Lung (tissue), 12 donors: Measurements from ENCODE around the gene TUBB8. TPM values are rescaled to one million over a fixed set of nuclear protein-coding genes. Genes with fewer than 3 reads are reported as not detected.
"Not testable (repeated sequence)": the region's sequence is repeated elsewhere in the genome, so short reads cannot be mapped to it uniquely, and the experiment has no call there.

Source experiments
- ATAC-seq: fragments of 200-7000 bp; cut with Tn5 transposase; one replicate; pipeline ENCODE4 v1.9.1; 2020; ENCODE audit warnings: moderate number of reproducible peaks; ENCODE audit not compliant: insufficient read depth, low FRiP score
- DNase-seq, 3 donors: peaks; one replicate each; pipeline ENCODE4 v3.0.0-alpha.2; 2013 to 2017
- H3K27ac ChIP-seq, 2 donors: one replicate each; pipeline ENCODE4 v1.5.1; 2013; ENCODE audit warnings: mild to moderate bottlenecking in 2 of 2, moderate library complexity in 2 of 2, control low read depth in 1 of 2, inconsistent platforms in 1 of 2, low read depth in 1 of 2, low read length in 1 of 2
- H3K27me3 ChIP-seq, 3 donors: one replicate each; pipeline ENCODE4 v1.5.1; 2013; ENCODE audit warnings: low read length in 2 of 3; ENCODE audit not compliant: control insufficient read depth in 3 of 3, insufficient read depth in 3 of 3
- H3K36me3 ChIP-seq, 4 donors: one replicate each; pipeline ENCODE4 v1.5.1; 2013; ENCODE audit warnings: low read length in 4 of 4, mild to moderate bottlenecking in 1 of 4, moderate library complexity in 1 of 4; ENCODE audit not compliant: control insufficient read depth in 4 of 4, insufficient read depth in 4 of 4
- H3K4me1 ChIP-seq, 5 donors: one replicate each; pipeline ENCODE4 v1.5.1; 2013; ENCODE audit warnings: low read length in 5 of 5, mild to moderate bottlenecking in 2 of 5, moderate library complexity in 1 of 5; ENCODE audit not compliant: control insufficient read depth in 5 of 5, insufficient read depth in 5 of 5
- H3K4me3 ChIP-seq: one replicate; pipeline ENCODE4 v1.5.1; 2013; ENCODE audit warnings: mild to moderate bottlenecking, control low read depth, moderate library complexity
- H3K9ac ChIP-seq, 2 donors: one replicate each; pipeline ENCODE4 v1.5.1; 2013; ENCODE audit warnings: low read length in 2 of 2, control low read depth in 1 of 2; ENCODE audit not compliant: insufficient read depth in 1 of 2
- H3K9me3 ChIP-seq, 4 donors: one replicate each; pipeline ENCODE4 v1.5.1; 2013; ENCODE audit warnings: low read length in 3 of 4, mild to moderate bottlenecking in 1 of 4, moderate library complexity in 1 of 4; ENCODE audit not compliant: control insufficient read depth in 4 of 4, insufficient read depth in 3 of 4
- CTCF ChIP-seq: IDR thresholded peaks from 2 replicates; pipeline ENCODE4 v1.5.1; 2012; ENCODE audit warnings: mild to moderate bottlenecking; ENCODE audit errors: control extremely low read depth, extremely low read depth
- WGBS, 2 donors: extraction: QIAGEN DNeasy Blood & Tissue Kit; methylation state at CpG; one replicate each; pipeline ENCODE4 v1.1.7; 2013; 5-methylcytosine and 5-hydroxymethylcytosine counted together
- polyA plus RNA-seq, 2 donors: library from polyadenylated mRNA; stranded (reverse); fragments of 200-250 nt; gene quantifications; one replicate each; pipeline ENCODE4 v1.2.1, GENCODE V29; 2013
- total RNA-seq, 2 donors: library from RNA; depleted of rRNA in 1 of 2; stranded (reverse); fragments of >200 nt in 1 of 2; gene quantifications; one replicate each; pipeline ENCODE4 v1.2.1, GENCODE V29; 2014 to 2021
- donor health status: control.
- donor health status: control.
- donor health status: Bipolar disorder and iron deficiency.
- donor health status: healthy.
- donor health status: DM: yes; HTN: yes; CAD: no.

TUBB8 gene
- total and polyA plus RNA-seq, 4 donors = 0.15 to 0.27 TPM; not detected in 2

DNA sequence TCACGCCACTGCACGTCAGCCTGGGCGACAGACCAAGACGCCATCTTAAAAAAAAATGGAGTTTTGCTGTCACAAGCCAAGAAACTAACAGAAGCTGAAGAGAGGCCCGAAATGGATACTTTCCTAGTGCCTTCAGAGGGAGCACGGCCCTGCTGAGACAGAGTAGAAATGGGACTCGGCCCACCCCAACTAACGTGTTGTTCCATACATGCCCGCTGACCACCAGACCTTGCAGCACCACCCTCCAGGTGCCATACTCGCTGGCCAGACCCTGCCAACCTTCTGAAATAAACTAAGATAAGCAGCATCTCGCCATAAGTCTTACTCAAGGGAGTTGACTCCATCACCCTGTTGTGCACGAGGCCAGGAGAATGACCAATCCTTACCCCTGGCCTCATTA is 29.5 kb upstream of the TUBB8 start:
- DNase-seq = no peak
- no peak for TF ChIP-seq CTCF
- Histone ChIP-seq H3K27me3 (no peaks in the 10 kb centered on the region), H3K9me3 (no peaks in the 10 kb centered on the region), H3K4me1 (peaks cover 0 to 5% (median 0%) of the 10 kb centered on the region in 5 donors), H3K4me3 (no peak overlapping the region), H3K36me3 (no peaks in the 10 kb centered on the region), H3K9ac (no peak overlapping the region), H3K27ac (no peak overlapping the region)
- WGBS, 2 donors = 92 to 93% methylated on average over 12 of the region's 12 CpGs
- no peak for ATAC-seq

DNA sequence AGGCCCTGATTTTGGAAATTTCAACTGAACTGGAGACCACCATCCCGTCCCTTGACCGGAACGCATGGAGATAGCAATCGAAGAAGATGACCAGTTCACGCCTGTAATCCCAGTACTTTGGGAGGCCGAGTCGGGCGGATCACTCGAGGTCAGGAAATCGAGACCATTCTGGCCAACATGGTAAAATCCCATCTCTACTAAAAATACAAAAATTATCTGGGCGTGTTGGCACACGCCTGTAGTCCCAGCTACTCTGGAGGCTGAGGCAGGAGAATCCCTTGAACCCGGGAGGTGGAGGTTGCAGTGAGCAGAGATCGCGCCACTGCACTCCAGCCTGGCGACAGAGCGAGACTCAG is 25.1 kb upstream of the TUBB8 start:
- H3K9me3 ChIP-seq, DNase-seq, H3K36me3 ChIP-seq, H3K4me1 ChIP-seq, H3K9ac ChIP-seq, H3K4me3 ChIP-seq, H3K27ac ChIP-seq, ATAC-seq, H3K27me3 ChIP-seq: not testable (repeated sequence)
- 35 to 40% methylated on average over 17 of the region's 17 CpGs for WGBS, 2 donors

DNA sequence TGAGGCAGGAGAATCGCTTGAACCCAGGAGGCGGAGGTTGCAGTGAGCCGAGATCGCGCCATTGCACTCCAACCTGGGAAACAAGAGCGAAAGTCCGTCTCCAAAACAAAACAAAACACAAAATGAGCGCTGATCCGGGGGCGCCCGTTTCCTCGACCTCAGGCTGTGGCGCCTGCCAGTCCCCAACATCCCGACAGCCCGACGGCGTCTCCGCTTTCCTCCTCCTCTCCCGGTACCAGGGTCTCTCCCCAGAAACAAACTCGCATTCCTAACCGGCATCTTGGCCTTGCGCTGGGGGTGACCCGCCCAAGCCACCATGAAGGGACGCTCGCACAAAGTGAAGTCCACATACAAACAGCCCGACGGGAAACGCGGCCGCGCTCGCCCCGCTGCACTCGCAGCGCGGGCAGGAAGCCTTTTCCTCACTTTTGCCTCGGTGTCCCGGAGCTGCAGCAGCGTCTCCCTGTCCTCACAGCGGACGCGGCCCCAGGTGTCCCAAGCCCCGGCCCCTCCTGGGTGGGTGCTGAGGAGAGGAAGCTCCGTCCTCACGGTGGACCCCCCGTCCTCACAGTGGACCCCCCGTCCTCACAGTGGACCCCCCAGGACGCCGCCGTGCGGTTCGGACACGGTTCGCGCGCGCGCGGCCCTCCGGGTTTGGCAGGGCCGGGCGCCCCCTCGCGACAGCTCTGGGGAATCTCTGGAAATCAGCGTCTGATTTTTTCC is 24.6 kb upstream of the TUBB8 start:
- not testable (repeated sequence) for H3K27ac ChIP-seq, H3K9me3 ChIP-seq, H3K36me3 ChIP-seq, H3K27me3 ChIP-seq, H3K4me1 ChIP-seq, ATAC-seq
- Histone ChIP-seq H3K9ac (peak overlapping the region in 1 of 2 donors; percentile 37), H3K4me3 (peak overlapping the region; percentile 36)
- DNase-seq = peak; percentile 70 to 78 (median 76)
- 6% methylated on average over 55 to 64 of the region's 65 CpGs for WGBS, 2 donors
- TF ChIP-seq CTCF = peak; percentile 2

DNA sequence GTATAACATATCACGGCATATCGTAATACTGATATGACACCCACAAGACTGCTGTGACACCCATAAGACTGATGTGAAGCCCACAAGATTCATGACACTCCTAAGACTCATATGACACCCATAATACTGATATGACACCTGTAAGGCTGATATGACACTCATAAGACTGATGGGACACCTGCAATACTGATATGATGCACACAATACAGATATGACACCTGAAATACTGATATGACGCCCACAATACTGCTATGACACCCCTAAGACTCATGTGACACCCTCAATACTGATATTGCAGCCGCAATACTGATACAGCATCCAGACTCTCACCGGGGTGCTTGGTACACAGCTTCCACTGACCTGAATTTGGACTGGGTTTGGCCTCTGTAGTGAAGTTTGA is 19.1 kb upstream of the TUBB8 start:
- not testable (repeated sequence) for ATAC-seq, H3K4me1 ChIP-seq, DNase-seq, H3K27ac ChIP-seq, H3K9me3 ChIP-seq, H3K36me3 ChIP-seq, H3K4me3 ChIP-seq, H3K9ac ChIP-seq, H3K27me3 ChIP-seq
- WGBS, 2 donors = 76 to 79% methylated on average over 5 of the region's 5 CpGs

DNA sequence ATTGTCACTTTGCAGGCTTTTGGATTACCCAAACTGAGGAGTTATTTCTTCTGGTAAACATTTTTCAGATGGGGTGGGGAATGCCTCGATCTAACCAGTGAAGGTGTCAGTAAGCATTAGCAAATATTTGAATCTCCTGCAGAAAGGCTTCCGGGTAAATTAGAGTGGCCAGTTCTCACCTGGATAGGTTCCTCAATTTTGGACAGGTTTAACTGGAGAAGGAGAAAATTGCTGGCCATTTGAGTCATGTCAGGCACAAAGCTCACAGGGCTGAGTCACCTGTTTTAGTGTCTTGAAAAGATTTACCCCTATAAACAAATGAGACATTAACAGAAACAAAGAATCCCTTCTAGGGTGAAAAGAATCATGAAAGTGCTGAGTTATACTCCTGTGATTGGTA is 830 bp upstream of the TUBB8 start:
- 64 to 82% methylated on average over 2 of the region's 2 CpGs for WGBS, 2 donors
- H3K36me3 ChIP-seq, H3K4me1 ChIP-seq, DNase-seq, H3K9ac ChIP-seq, H3K9me3 ChIP-seq, H3K27ac ChIP-seq, H3K4me3 ChIP-seq, ATAC-seq, H3K27me3 ChIP-seq: not testable (repeated sequence)

DNA sequence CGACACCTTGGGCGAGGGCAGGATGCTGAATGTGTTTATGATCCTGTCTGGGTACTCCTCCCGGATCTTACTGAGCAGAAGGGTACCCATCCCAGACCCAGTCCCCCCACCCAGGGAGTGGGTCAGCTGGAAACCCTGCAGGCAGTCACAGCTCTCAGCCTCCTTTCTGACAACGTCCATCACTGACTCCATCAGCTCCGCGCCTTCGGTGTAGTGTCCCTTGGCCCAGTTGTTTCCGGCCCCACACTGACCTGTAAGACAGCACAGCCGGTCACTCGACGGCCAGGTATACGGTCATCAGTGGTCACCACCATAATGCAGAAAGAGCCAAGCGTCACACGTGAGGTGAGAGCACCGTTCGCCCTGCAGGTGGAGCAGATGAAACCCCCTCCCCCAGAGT is 1.2 kb downstream of the TUBB8 start:
- not testable (repeated sequence) for ATAC-seq, H3K4me3 ChIP-seq, H3K36me3 ChIP-seq, H3K9me3 ChIP-seq, H3K27ac ChIP-seq, H3K4me1 ChIP-seq, H3K27me3 ChIP-seq, DNase-seq, H3K9ac ChIP-seq
- WGBS, 2 donors = 84 to 91% methylated on average over 12 to 14 of the region's 16 CpGs

DNA sequence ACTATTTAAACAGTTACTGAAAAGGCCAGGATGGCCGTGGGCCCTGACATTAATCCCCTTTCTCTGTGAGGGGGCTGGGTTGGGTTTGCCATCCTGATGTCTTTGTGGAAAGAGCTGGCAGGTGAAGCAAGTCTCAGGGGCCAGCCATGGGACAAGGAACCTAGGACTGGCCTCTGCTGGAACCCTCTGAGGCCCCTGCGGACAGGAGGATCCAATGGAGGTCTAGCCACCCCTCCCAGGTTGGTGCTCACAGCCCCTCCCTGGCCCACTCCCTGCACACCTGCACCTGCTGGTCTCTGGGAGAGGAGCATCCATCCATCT is 35.8 kb downstream of the TUBB8 start:
- H3K27ac ChIP-seq = not testable (repeated sequence)

More for the DNA sequence above, 35.8 kb downstream of the TUBB8 start:
- not testable (repeated sequence) for DNase-seq, H3K4me1 ChIP-seq, H3K9ac ChIP-seq, H3K36me3 ChIP-seq, H3K27me3 ChIP-seq, H3K4me3 ChIP-seq, H3K9me3 ChIP-seq, ATAC-seq
- 56 to 62% methylated on average over 1 of the region's 2 CpGs for WGBS, 2 donors
